HL-60 (cell line): Measurements from ENCODE around the gene ENTHD1.

Experiments
- DNase-seq, 2 experiments: peaks; one replicate each; pipeline ENCODE4 v3.0.0-alpha.2; 2010 to 2020; ENCODE audit warnings: low read depth in 1 of 2, low spot score in 1 of 2
- H3K27ac ChIP-seq: fragments of 250-450 bp; sonication (Bioruptor Pico); replicated peaks from 2 replicates; pipeline ENCODE4 v1.5.1; 2020; ENCODE audit warnings: mild to moderate bottlenecking, moderate library complexity
- H3K27me3 ChIP-seq: fragments of 250-450 bp; sonication (Bioruptor Pico); 2 replicates; pipeline ENCODE4 v1.5.1; 2021; ENCODE audit warnings: mild to moderate bottlenecking, moderate library complexity; ENCODE audit not compliant: insufficient read depth, poor library complexity, severe bottlenecking
- H3K4me3 ChIP-seq: replicated peaks from 2 replicates; pipeline ENCODE4 v1.5.1; 2011; ENCODE audit warnings: mild to moderate bottlenecking, control low read depth, low read length; ENCODE audit not compliant: insufficient read depth
- CTCF ChIP-seq: IDR thresholded peaks from one replicate; pipeline ENCODE4 v1.5.1; 2011; ENCODE audit warnings: low read length, control low read depth, inconsistent platforms; ENCODE audit not compliant: insufficient read depth
- GABPA ChIP-seq: IDR thresholded peaks from 2 replicates; pipeline ENCODE4 v1.6.1; 2012; ENCODE audit warnings: low read depth
- POLR2AphosphoS5 ChIP-seq: IDR thresholded peaks from 2 replicates; pipeline ENCODE4 v1.6.1; 2012; ENCODE audit warnings: low read depth
- REST ChIP-seq: IDR thresholded peaks from 2 replicates; pipeline ENCODE4 v1.6.1; 2012; ENCODE audit warnings: low read depth; ENCODE audit not compliant: insufficient replicate concordance
- SPI1 ChIP-seq: IDR thresholded peaks from 2 replicates; pipeline ENCODE4 v1.6.1; 2012; ENCODE audit warnings: low read depth, mild to moderate bottlenecking, borderline replicate concordance

The ENTHD1 gene

GRCh38 chr22:39773976-39774539 is 119.5 kb downstream of the ENTHD1 start:
- Histone ChIP-seq H3K27ac (no peak overlapping the region), H3K27me3 (peaks cover 25% of the 10 kb centered on the region), H3K4me3 (no peak overlapping the region)
- DNase-seq, result no peak
- TF ChIP-seq CTCF (no peak), SPI1 (no peak), POLR2AphosphoS5 (no peak), REST (no peak), GABPA (no peak)

- no peak overlapping the region for H3K27ac ChIP-seq
- DNase-seq, result no peak
- no peak overlapping the region for H3K4me3 ChIP-seq
- H3K27me3 ChIP-seq, result peaks cover 25% of the 10 kb centered on the region
- TF ChIP-seq SPI1, result no peak
- TF ChIP-seq GABPA, result no peak
- no peak for TF ChIP-seq POLR2AphosphoS5
- no peak for TF ChIP-seq CTCF
- TF ChIP-seq REST, result no peak
Measured at GRCh38 chr22:39773503-39773902, 120.1 kb downstream of the ENTHD1 start.

GRCh38 chr22:39771486-39771885 is 122.1 kb downstream of the ENTHD1 start:
- Histone ChIP-seq H3K27me3 (peaks cover 20% of the 10 kb centered on the region), H3K4me3 (no peak overlapping the region), H3K27ac (no peak overlapping the region)
- no peak for TF ChIP-seq SPI1
- TF ChIP-seq POLR2AphosphoS5, result no peak
- TF ChIP-seq GABPA, result no peak
- TF ChIP-seq REST, result no peak
- no peak for TF ChIP-seq CTCF
- no peak for DNase-seq
